Measurements from ENCODE around the gene ARHGAP15.

DNA sequence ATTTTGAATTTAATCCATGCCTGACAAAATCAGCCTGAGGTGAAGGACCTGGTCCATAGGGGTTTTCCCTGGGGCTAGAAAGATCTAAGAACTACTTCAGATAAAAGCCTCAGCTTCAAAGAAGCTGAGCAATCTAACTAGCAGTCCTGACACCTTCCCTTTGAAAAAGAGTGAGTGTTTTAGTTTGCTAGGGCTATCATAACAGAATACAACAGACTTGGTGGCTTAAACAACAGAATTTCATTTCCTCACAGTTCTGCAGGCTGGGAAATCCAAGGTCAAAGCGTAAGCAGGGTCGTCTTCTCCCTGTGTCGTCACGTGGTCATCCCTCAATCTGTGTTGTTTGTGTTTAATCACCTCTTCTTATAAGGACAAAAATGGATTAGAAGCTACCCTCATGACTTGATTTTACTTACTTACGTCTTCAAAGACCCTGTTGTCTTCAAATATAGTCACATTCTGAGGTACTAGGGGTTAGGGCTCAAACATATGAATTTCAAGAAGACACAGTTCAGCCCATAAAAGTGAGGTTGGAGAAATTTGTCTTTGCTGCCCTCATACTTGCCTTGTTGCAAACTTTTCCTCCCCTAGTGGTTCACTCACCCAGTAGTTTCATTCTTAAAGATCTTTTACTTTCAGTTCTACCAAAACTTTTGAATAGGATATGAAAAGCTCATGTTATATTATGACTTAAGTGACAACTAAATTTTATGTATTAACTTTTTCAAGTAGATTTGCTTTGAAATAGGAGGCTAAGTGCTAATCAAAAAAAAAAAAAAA lies 673.8 kb downstream of the ARHGAP15 start:
- TF ChIP-seq CTCF (IDR thresholded peaks at IDR 0.05; ENCODE audit: insufficient read depth, low read length, poor library complexity, severe bottlenecking) = no peak
- no peak for TF ChIP-seq EZH2phosphoT487 (conservative IDR thresholded peaks at IDR 0.05; ENCODE audit: low read length)

All from SU-DHL-6 (cell line).